Measurements from ENCODE around the gene CLDN4.
"Not testable (repeated sequence)": the region's sequence is repeated elsewhere in the genome, so short reads cannot be mapped to it uniquely, and the experiment has no call there.

GRCh38 chr7:73787786-73788048, 43.1 kb upstream of the CLDN4 start:
- not testable (repeated sequence) for TF ChIP-seq POLR2A, CTCF (IDR thresholded peaks at IDR 0.05)

All from lower leg skin (tissue), 3 donors.